ENCODE data around the gene ANKRD35. TPM values are rescaled to one million over a fixed set of nuclear protein-coding genes. Genes with fewer than 3 reads are reported as not detected.

The ANKRD35 gene
- total RNA-seq, 1 experiment from 2014 or later = not detected

- no peak for DNase-seq (ENCODE audit: extremely low read depth, low read depth)
These were observed 9.8 kb upstream of the ANKRD35 start for GRCh38 chr1:145895471-145895870.

- no peak for DNase-seq (ENCODE audit: extremely low read depth, low read depth)
These were observed 7.8 kb upstream of the ANKRD35 start for GRCh38 chr1:145893306-145894055.

GRCh38 chr1:145892486-145893087, 6.9 kb upstream of the ANKRD35 start:
- no peak for DNase-seq (ENCODE audit: extremely low read depth, low read depth)

- peak; percentile 95 for DNase-seq (ENCODE audit: extremely low read depth, low read depth)
These were observed 6.2 kb upstream of the ANKRD35 start for GRCh38 chr1:145891587-145892485.

GRCh38 chr1:145891143-145891542, 5.5 kb upstream of the ANKRD35 start:
- no peak for DNase-seq (ENCODE audit: extremely low read depth, low read depth)

GRCh38 chr1:145889722-145890121, 4.1 kb upstream of the ANKRD35 start:
- DNase-seq (ENCODE audit: extremely low read depth, low read depth) = no peak

GRCh38 chr1:145887631-145888030, 2.0 kb upstream of the ANKRD35 start:
- no peak for DNase-seq (ENCODE audit: extremely low read depth, low read depth)

- DNase-seq (ENCODE audit: extremely low read depth, low read depth) = no peak
These were observed 1.1 kb upstream of the ANKRD35 start for GRCh38 chr1:145886816-145887215.

- DNase-seq (ENCODE audit: extremely low read depth, low read depth) = no peak
These were observed 724 bp upstream of the ANKRD35 start for GRCh38 chr1:145886390-145886789.

GRCh38 chr1:145884675-145885074, 991 bp downstream of the ANKRD35 start:
- DNase-seq (ENCODE audit: extremely low read depth, low read depth) = no peak

GRCh38 chr1:145879775-145880174, 5.9 kb downstream of the ANKRD35 start:
- DNase-seq (ENCODE audit: extremely low read depth, low read depth) = no peak

GRCh38 chr1:145878724-145879123, 6.9 kb downstream of the ANKRD35 start:
- DNase-seq (ENCODE audit: extremely low read depth, low read depth) = no peak

- no peak for DNase-seq (ENCODE audit: extremely low read depth, low read depth)
These were observed 7.7 kb downstream of the ANKRD35 start for GRCh38 chr1:145877923-145878486.

GRCh38 chr1:145874646-145875045, 11.0 kb downstream of the ANKRD35 start:
- no peak for DNase-seq (ENCODE audit: extremely low read depth, low read depth)

GRCh38 chr1:145871994-145872924, 13.4 kb downstream of the ANKRD35 start:
- no peak for DNase-seq (ENCODE audit: extremely low read depth, low read depth)

GRCh38 chr1:145868232-145868631, 17.4 kb downstream of the ANKRD35 start:
- DNase-seq (ENCODE audit: extremely low read depth, low read depth) = no peak

GRCh38 chr1:145863282-145864018, 22.2 kb downstream of the ANKRD35 start:
- no peak for DNase-seq (ENCODE audit: extremely low read depth, low read depth)

- DNase-seq (ENCODE audit: extremely low read depth, low read depth) = peak; percentile 86
These were observed 26.1 kb downstream of the ANKRD35 start for GRCh38 chr1:145859491-145860023.

GRCh38 chr1:145858901-145859490, 26.7 kb downstream of the ANKRD35 start, which contains the start of gene PIAS3:
Gene PIAS3, minus strand, starts transcription at chr1:145859081. Its CDS starts 91 bp downstream, at chr1:145858990.
- DNase-seq (ENCODE audit: extremely low read depth, low read depth) = peak; percentile 95
